Transverse colon (tissue), 4 donors: ENCODE data around the gene SPATA31C1. TPM values are rescaled to one million over a fixed set of nuclear protein-coding genes. Genes with fewer than 3 reads are reported as not detected.
"Not testable (repeated sequence)": the region's sequence is repeated elsewhere in the genome, so short reads cannot be mapped to it uniquely, and the experiment has no call there.

Source experiments
- DNase-seq: peaks from one replicate; pipeline ENCODE4 v3.0.0-alpha.2; 2019
- H3K27ac ChIP-seq, 4 donors: fragments of 200-600 bp; sonication (generic); 2 replicates each; pipeline ENCODE4 v1.5.1; 2016 to 2018; ENCODE audit warnings: inconsistent platforms in 4 of 4
- H3K27me3 ChIP-seq: fragments of 200-600 bp; sonication (generic); 2 replicates; pipeline ENCODE4 v1.5.1; 2017; ENCODE audit warnings: inconsistent platforms
- H3K36me3 ChIP-seq, 4 donors: fragments of 200-600 bp; sonication (generic); 2 replicates each; pipeline ENCODE4 v1.5.1; 2017 to 2019; ENCODE audit warnings: inconsistent platforms in 4 of 4
- H3K4me1 ChIP-seq, 4 donors: fragments of 200-600 bp; sonication (generic); 2 replicates each; pipeline ENCODE4 v1.5.1; 2017 to 2020; ENCODE audit warnings: inconsistent platforms in 4 of 4
- H3K4me3 ChIP-seq, 4 donors: fragments of 200-600 bp; sonication (generic); 1 replicate in 1 of 4; 2 replicates in 3 of 4; pipeline versions ENCODE4 v1.5.1 to v1.6.1; 2017 to 2019; ENCODE audit warnings: inconsistent platforms in 4 of 4
- H3K9me3 ChIP-seq, 2 donors: fragments of 200-600 bp; sonication (generic); 2 replicates each; pipeline ENCODE4 v1.5.1; 2017 to 2019; ENCODE audit warnings: inconsistent platforms in 2 of 2
- POLR2AphosphoS5 ChIP-seq, 3 donors: sonication (generic); formaldehyde crosslinking; IDR thresholded peaks; one replicate each; pipeline ENCODE4 v1.6.1; 2016; ENCODE audit warnings: antibody characterized with exemption in 3 of 3
- WGBS, 2 donors: methylation state at CpG; one replicate each; pipeline ENCODE4 v1.1.5; 2018; ENCODE audit warnings: low coverage in 1 of 2; 5-methylcytosine and 5-hydroxymethylcytosine counted together
- in situ Hi-C, 4 donors: fragments of 200-750 bp; cut with MboI; loops; one replicate each; pipeline versions ENCODE4 v1.15.0 to v1.15.1; 2017; ENCODE audit warnings: low sequenced_read_pairs in 3 of 4, low pct_ligation_motif_present in 1 of 4, low pct_unique_long_range_greater_than_20kb in 1 of 4
- intact Hi-C: fragments of 100-400 bp; cut with DNase I; formaldehyde crosslinking; loops from one replicate; pipeline ENCODE4 v1.15.1; 2023; ENCODE audit warnings: low total_unique reads
- total RNA-seq, 4 donors: library from RNA; depleted of rRNA; stranded (reverse); fragments of >200 nt; gene quantifications; one replicate each; pipeline ENCODE4 v1.1.0, GENCODE V29; 2016

Gene SPATA31C1
- total RNA-seq, 4 donors from 2014 or later: not detected

DNA sequence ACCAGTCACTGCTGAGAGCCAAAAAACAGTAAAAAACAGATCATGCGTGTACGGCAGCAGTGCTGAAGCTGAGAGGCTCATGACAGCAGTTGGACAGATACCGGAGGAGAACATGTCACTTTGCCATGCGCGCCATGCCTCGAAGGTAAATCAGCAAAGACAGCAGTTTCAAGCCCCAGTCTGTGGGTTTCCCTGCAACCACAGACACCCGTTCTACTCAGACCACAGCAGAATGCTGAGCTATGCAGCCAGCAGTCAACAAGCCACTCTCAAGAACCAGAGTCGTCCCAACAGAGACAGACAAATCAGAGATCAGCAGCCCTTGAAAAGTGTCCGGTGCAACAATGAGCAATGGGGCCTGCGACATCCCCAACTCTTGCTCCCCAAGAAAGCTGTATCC is 5.2 kb downstream of the SPATA31C1 start:
- intact Hi-C loops, H3K27me3 ChIP-seq, H3K36me3 ChIP-seq, in situ Hi-C loops, H3K4me3 ChIP-seq, H3K27ac ChIP-seq, H3K9me3 ChIP-seq, DNase-seq, H3K4me1 ChIP-seq: not testable (repeated sequence)
- 70% methylated on average over 4 of the region's 10 CpGs; no CpG with 5 or more reads in 1 of the 2 donors for WGBS, 2 donors

GRCh38 chr9:87924851-87925250 is 7.1 kb downstream of the SPATA31C1 start:
- H3K4me1 ChIP-seq, in situ Hi-C loops, H3K36me3 ChIP-seq, intact Hi-C loops, DNase-seq, H3K27me3 ChIP-seq, H3K9me3 ChIP-seq, H3K4me3 ChIP-seq, H3K27ac ChIP-seq: not testable (repeated sequence)
- WGBS, 2 donors: 98% methylated on average over 10 of the region's 10 CpGs; no CpG with 5 or more reads in 1 of the 2 donors

GRCh38 chr9:87929152-87929551 is 11.4 kb downstream of the SPATA31C1 start:
- intact Hi-C loops, H3K36me3 ChIP-seq, H3K27ac ChIP-seq, H3K27me3 ChIP-seq, in situ Hi-C loops, H3K9me3 ChIP-seq, H3K4me3 ChIP-seq, DNase-seq, H3K4me1 ChIP-seq: not testable (repeated sequence)

DNA sequence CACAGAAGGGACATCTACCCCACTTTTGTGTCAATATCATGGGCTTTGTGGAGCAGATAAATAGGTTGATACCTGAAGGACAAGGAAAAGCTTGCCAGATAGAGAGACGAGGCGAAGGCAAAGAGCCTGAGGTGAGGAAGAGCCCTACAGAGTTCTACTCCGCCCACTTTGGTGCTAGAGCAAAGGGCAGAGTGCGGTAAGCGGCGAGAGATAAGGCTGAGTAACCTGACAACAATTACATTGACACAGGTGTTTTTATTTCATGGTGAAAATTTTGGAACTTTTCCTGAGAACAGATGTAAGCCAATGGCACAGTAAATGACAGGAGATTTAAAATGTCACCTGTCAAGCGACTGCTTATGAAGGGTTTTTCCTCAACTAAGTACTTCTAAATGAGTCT is 16.7 kb downstream of the SPATA31C1 start:
- H3K27me3 ChIP-seq, H3K4me3 ChIP-seq, in situ Hi-C loops, intact Hi-C loops, H3K36me3 ChIP-seq, H3K9me3 ChIP-seq, H3K4me1 ChIP-seq: not testable (repeated sequence)
- TF ChIP-seq POLR2AphosphoS5 (IDR thresholded peaks at IDR 0.05): peak in 1 of 3 donors; percentile 21
- DNase-seq: peak; percentile 70
- WGBS, 2 donors: 53% methylated on average over 7 of the region's 7 CpGs; no CpG with 5 or more reads in 1 of the 2 donors
- H3K27ac ChIP-seq: peak overlapping the region in 2 of 4 donors; percentile 37 to 56

GRCh38 chr9:87937352-87937751 is 19.6 kb downstream of the SPATA31C1 start:
- intact Hi-C loops, H3K36me3 ChIP-seq, H3K27ac ChIP-seq, H3K9me3 ChIP-seq, DNase-seq, H3K27me3 ChIP-seq, H3K4me1 ChIP-seq, H3K4me3 ChIP-seq, in situ Hi-C loops: not testable (repeated sequence)
- 84% methylated on average over 9 of the region's 12 CpGs; no CpG with 5 or more reads in 1 of the 2 donors for WGBS, 2 donors

GRCh38 chr9:87937918-87938317 is 20.2 kb downstream of the SPATA31C1 start:
- H3K4me3 ChIP-seq, H3K9me3 ChIP-seq, intact Hi-C loops, H3K27me3 ChIP-seq, H3K4me1 ChIP-seq, DNase-seq, H3K27ac ChIP-seq, in situ Hi-C loops, H3K36me3 ChIP-seq: not testable (repeated sequence)
- 84% methylated on average over 8 of the region's 9 CpGs; no CpG with 5 or more reads in 1 of the 2 donors for whole genome bisulfite sequencing, 2 donors

DNA sequence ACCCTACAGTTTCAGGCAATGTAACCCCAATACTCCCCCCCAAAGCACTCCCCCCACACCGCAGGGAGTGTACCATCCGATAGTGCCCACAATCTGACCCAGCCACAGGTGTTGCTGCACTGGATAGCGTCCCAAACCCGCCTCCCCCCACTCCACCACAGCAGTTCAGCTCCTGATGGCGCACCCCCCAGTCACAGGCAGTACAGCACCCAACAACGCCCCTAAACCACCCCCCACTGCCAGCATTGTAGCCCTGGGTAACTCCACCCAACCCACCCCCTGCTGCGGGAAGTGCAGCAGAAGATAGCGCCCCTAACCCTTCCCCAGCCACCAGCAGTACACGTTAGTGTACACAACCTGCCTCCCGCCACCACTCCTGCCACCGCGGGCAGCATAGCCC is 20.6 kb downstream of the SPATA31C1 start:
- H3K27me3 ChIP-seq, H3K9me3 ChIP-seq, H3K36me3 ChIP-seq, intact Hi-C loops, H3K27ac ChIP-seq, H3K4me1 ChIP-seq, in situ Hi-C loops, DNase-seq, H3K4me3 ChIP-seq: not testable (repeated sequence)
- WGBS, 2 donors: 83% methylated on average over 8 of the region's 12 CpGs; no CpG with 5 or more reads in 1 of the 2 donors

DNA sequence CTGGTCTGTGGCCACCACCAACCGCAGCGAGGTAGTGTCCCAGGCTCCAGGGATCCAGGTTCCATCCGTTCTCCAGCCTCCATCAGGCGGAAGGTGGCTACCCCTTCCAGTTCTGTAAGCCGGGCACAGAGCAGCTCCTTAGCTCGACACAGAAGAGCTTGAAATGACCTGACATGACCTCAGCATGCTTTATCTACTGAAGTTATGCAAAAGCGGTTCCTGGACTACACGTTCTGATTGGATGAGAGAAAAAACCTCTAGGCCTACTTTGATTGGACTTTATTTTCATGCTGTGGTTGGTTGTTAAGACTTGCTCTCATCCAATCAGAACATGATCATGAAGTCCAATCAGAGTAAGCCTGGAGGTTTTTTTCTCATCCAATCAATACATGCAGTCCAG is 21.3 kb downstream of the SPATA31C1 start:
- H3K4me3 ChIP-seq, H3K27me3 ChIP-seq, H3K4me1 ChIP-seq, intact Hi-C loops, H3K27ac ChIP-seq, in situ Hi-C loops, H3K36me3 ChIP-seq, DNase-seq, H3K9me3 ChIP-seq: not testable (repeated sequence)
- WGBS, 2 donors: 94% methylated on average over 8 of the region's 8 CpGs; no CpG with 5 or more reads in 1 of the 2 donors
